GM19397 (cell line): Measurements from ENCODE around the gene PLA2G5.
"Not testable (repeated sequence)": the region's sequence is repeated elsewhere in the genome, so short reads cannot be mapped to it uniquely, and the experiment has no call there.

Experiments
- ATAC-seq: cut with Tn5 transposase; IDR thresholded peaks from one replicate; pipeline ENCODE4 v1.9.1; 2021; ENCODE audit warnings: mild to moderate bottlenecking, moderate library complexity; ENCODE audit not compliant: unreplicated experiment

The PLA2G5 gene

GRCh38 chr1:20115479-20115878 lies 45.5 kb downstream of the PLA2G5 start:
- no peak for ATAC-seq

DNA sequence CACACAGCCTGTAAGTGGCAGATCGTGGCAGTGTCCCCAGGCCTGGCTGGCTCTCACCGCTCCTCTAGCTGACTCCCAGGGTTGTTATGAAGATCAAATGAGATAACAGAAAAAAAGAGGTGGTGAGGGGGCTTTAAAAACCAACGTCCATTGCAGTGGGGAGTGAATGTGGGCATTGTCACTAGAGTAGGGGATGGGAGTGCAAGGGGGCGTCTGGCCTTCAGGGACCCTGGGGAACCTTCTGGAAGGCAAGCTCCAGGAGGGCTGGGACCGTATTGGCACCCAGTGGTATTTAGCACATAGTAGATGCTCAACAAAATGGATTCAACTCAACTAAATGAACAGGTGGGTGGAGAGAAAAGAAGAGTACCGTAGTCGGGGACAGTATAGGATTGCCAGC lies 45.9 kb downstream of the PLA2G5 start:
- no peak for ATAC-seq

DNA sequence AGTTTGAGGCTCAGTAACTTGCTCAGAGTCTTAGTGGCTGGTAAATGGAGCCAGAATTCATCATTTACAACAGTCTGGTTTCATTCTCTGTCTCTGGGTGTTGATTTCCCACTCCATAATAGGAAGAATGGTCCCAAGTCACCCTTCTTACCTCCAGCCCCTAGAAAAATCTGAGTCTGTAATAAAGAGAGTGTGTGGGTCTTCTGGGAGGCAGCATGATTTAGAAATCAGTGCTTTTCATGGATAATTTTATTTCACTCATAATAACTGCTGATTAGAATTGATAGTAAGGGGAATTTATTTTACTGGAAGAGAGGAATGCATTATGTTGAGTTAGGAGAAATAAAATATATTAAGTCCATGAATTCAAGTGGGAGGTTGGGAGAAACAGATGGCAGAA lies 47.2 kb downstream of the PLA2G5 start:
- ATAC-seq = no peak

DNA sequence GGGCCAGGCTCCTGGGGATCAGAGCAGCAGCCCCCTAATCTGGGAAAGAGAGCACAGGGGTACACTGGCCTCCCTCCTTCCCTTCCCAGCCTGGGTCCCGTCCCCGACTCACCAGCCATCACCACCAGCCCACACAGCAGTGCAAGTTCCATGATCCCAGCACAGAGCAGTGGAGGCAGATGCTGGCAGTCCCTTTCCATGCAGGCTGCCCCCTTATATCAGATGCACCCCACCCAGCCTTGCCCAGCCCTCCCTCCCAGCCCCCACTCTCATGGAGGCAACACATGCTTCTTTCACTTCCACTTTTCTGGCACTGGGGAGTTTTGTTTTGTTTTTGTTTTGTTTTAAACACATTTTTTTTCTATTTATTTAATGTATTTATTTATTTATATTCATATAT lies 49.4 kb downstream of the PLA2G5 start, which contains the start of gene PLA2G2D:
Gene PLA2G2D (minus strand): TSS at position 190 of the 400 bp plus-strand sequence. CDS start 38 bp downstream, at position 152.
- ATAC-seq = no peak

DNA sequence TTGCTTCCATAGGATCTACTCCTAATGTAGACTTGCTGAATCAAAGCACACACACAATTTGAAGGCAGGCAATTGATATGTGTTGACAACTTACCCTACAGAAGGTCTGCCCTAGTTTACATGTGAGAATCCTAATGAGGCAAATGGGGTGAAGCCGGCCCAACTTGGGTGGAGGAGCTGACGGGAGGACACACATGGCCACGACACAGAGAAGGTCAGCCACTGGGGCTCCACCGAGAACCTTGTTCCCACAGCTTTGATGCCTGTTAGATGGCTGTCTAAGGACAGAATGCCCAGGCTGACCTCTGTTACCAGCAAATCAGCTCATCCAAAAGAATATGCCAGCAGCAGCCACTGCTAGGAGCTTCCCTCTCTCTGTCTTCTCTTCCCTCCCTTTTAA lies 50.8 kb downstream of the PLA2G5 start:
- no peak for ATAC-seq

DNA sequence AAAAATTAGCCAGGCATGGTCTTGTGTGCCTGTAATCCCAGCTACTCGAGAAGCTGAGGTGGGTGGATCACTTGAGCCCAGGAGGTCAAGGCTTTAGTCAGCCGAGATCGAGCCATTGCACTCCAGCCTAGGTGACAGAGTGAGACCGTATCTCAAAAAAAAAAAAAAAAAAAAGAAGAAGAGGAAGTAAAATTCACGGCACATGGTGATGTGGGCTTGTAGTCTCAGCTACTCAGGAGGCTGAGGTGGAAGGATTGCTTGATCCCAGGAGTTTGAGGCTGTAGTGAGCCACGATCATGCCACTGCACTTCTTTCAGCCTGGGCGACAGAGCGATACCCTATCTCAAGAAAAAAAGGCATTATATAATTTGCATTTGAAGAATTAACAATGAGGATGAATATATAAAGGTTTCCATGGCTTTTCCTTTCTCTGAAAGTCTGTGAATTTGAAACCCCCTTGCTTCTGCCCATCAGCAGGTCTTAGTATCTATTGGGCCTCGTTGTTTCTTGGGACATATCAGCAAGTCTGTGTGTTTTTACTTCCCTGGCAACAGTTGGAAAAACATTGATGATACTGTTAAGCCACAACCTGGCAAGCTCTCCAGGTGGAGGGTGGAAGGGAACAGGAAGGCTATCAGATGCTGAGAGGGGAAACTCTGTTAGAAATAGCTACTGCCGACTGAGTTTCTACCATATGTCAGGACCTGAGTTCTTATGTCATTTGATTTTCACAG lies 53.9 kb downstream of the PLA2G5 start:
- no peak for ATAC-seq

GRCh38 chr1:20124456-20125057 lies 54.6 kb downstream of the PLA2G5 start:
- no peak for ATAC-seq

DNA sequence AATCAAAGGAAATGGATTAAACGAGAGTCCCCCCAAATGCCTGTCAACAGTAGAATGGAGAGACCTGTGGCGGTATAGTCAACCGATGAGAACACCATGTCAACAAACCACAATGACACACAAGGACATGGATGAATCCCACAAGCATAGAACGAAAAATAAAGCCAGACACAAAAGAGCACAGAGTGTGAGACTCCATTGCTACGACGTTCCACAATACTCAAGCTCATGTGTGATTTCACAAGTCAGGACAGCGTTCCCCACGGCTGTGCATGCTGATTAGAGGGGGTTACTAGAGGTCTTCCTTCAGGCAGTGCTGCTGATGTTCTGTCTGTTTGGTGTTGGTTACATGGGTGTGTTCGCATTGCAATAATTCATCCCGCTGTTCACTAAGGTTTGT lies 55.1 kb downstream of the PLA2G5 start:
- no peak for ATAC-seq

- ATAC-seq = no peak
Observed at GRCh38 chr1:20126041-20126805, 56.2 kb downstream of the PLA2G5 start.

DNA sequence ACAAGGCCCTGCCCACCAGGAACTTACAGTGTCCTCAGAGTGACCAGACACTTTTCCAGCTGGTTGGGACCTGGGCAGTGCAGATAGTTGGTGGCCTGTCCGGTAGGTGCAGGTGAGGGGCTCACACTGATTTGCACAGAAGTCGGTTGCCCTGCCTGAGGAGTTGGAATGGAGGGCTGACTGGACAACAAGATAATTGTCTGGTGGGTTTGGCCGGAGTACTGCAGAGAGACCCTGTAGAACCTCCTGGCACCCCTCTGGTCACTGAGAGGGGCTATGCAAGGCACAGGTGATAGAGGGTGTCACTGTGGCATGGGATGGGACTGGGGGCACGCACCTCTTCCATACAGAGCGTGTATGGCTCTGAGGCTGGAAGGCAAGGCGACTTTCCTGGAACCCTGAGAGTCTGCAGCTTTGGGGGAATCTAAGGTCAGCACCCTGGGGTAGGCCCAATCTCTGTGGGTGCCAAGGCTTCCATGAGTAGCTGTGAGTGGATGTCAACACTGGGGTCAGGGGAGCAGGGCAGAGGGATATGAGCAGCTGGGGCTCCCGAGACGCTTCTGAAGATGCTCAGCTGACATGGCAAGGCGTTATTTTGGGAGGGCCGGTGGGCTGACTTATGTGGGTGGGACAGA lies 56.9 kb downstream of the PLA2G5 start:
- no peak for ATAC-seq

GRCh38 chr1:20130518-20130917 lies 60.5 kb downstream of the PLA2G5 start:
- ATAC-seq = not testable (repeated sequence)

GRCh38 chr1:20134995-20135394 lies 65.0 kb downstream of the PLA2G5 start:
- no peak for ATAC-seq

- ATAC-seq = no peak
Observed at GRCh38 chr1:20136249-20136648, 66.3 kb downstream of the PLA2G5 start.

- ATAC-seq = no peak
Observed at GRCh38 chr1:20137055-20137454, 67.1 kb downstream of the PLA2G5 start.

GRCh38 chr1:20137604-20138003 lies 67.6 kb downstream of the PLA2G5 start:
- ATAC-seq = no peak

DNA sequence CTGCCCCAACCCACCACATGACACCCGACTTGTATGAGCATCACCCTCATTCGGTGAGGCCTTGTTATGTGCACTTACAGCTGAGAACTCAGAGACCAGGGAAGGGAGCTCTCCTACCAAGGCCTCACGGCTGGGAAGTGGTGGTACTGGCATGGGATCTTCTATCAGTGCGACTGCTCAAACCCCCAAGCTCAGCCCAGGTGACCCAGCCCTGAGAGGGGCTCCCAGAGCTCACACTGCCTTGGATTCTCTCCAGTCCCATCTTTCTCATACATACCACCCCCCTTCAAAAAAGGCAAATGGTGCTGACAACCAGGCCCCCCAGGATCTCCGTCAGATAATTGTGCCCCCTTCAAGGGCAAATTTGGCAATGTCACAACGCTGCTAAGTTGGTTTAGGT lies 68.4 kb downstream of the PLA2G5 start:
- ATAC-seq = no peak

GRCh38 chr1:20138961-20139550 lies 69.1 kb downstream of the PLA2G5 start, which contains the start of gene PLA2G2F:
Gene PLA2G2F, plus strand, starts transcription at chr1:20139323. Its CDS starts 105 bp downstream, at chr1:20139428.
- ATAC-seq = no peak

DNA sequence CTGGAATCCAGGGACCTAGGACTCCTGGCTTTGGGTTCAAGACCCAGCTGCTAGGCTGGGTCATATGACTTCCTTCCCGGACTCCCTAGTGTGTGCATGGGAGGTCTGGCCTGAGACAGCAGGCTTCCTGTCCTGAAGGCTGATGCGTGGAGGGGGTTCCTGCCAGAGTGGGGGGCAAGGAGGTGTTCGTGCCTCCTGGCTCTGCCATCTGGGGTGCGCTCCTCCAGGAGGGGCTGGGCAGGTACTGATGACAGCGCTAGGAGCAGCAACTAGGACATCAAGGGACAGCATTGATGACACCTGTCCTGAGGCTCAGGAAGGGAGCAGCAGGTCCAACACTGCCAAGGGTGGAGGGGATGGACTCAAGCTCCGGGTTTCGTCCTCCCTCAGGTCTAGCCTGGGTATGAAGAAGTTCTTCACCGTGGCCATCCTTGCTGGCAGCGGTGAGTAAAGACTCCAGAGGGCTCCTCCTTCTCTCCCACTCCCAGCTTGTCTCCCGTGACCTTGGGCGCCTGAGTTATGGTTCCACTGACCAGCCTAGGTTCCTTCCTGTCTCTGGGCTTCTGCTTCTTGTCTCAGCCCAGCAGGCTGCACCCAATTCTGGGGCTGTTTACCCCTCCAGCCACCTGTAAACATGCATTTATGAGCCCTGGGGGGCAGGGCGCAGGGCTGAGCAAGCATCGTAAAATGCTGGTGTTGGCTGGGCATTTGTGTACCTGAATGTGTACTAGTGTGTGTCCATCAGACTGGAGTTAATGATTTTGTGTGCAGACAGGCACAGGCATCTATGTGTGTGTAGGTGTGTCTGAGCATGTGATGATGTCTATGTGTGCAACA lies 70.0 kb downstream of the PLA2G5 start:
- no peak for ATAC-seq

- ATAC-seq = no peak
Observed at GRCh38 chr1:20141001-20141400, 71.0 kb downstream of the PLA2G5 start.

DNA sequence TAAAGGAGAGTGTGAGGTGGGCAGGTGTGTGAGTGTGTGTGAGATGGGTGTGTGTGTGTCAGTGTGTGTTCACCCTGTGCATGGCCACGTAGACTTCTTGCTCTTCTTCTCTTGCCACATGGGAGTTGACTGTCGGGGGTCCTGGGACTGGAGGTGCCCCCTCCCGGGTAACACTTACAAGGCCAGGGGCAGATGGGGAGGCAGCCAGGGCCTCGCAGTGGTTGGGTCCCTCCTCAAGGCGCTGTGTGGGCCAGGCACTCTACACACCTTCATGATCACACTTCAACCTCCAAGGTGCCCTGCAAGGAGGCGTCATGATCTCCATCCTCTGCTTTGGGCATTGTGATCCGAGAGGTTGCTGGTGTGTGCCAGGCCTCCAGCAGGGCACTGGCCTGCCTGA lies 71.5 kb downstream of the PLA2G5 start:
- no peak for ATAC-seq
